Measurements from ENCODE around the gene BCORL1.
A peak's percentile ranks its signal among the peaks of the same experiment; 100 is the strongest.

BCORL1 gene

GRCh38 chrX:129961180-129962083 lies 21.0 kb upstream of the BCORL1 start:
- Histone ChIP-seq H3K4me1 (ENCODE audit: control insufficient read depth, insufficient read depth, low read length, poor library complexity, severe bottlenecking) (peaks cover 7% of the 10 kb centered on the region), H3K27me3 (replicated peaks; ENCODE audit: control insufficient read depth, insufficient read depth, low read length, poor library complexity, severe bottlenecking) (no peaks in the 10 kb centered on the region), H3K9me3 (ENCODE audit: control insufficient read depth, low read length) (no peaks in the 10 kb centered on the region), H3K27ac (ENCODE audit: insufficient read depth, low read length, poor library complexity, severe bottlenecking) (peak overlapping the region; percentile 30), H3K36me3 (ENCODE audit: control insufficient read depth, insufficient read depth, low read length) (no peaks in the 10 kb centered on the region), H3K4me3 (ENCODE audit: insufficient read depth, low read depth, low read length, poor library complexity, severe bottlenecking) (peak overlapping the region; percentile 50)
- peak; percentile 50 to 53 (median 51) for DNase-seq

GRCh38 chrX:129963729-129964128 lies 18.7 kb upstream of the BCORL1 start:
- Histone ChIP-seq H3K27ac (ENCODE audit: insufficient read depth, low read length, poor library complexity, severe bottlenecking) (no peak overlapping the region), H3K36me3 (ENCODE audit: control insufficient read depth, insufficient read depth, low read length) (no peaks in the 10 kb centered on the region), H3K9me3 (ENCODE audit: control insufficient read depth, low read length) (no peaks in the 10 kb centered on the region), H3K27me3 (replicated peaks; ENCODE audit: control insufficient read depth, insufficient read depth, low read length, poor library complexity, severe bottlenecking) (no peaks in the 10 kb centered on the region), H3K4me3 (ENCODE audit: insufficient read depth, low read depth, low read length, poor library complexity, severe bottlenecking) (no peak overlapping the region), H3K4me1 (ENCODE audit: control insufficient read depth, insufficient read depth, low read length, poor library complexity, severe bottlenecking) (peaks cover 7% of the 10 kb centered on the region)
- DNase-seq = no peak

GRCh38 chrX:129965166-129965565 lies 17.3 kb upstream of the BCORL1 start:
- Histone ChIP-seq H3K9me3 (ENCODE audit: control insufficient read depth, low read length) (no peaks in the 10 kb centered on the region), H3K27ac (ENCODE audit: insufficient read depth, low read length, poor library complexity, severe bottlenecking) (no peak overlapping the region), H3K4me1 (ENCODE audit: control insufficient read depth, insufficient read depth, low read length, poor library complexity, severe bottlenecking) (peaks cover 7% of the 10 kb centered on the region), H3K36me3 (ENCODE audit: control insufficient read depth, insufficient read depth, low read length) (no peaks in the 10 kb centered on the region), H3K27me3 (replicated peaks; ENCODE audit: control insufficient read depth, insufficient read depth, low read length, poor library complexity, severe bottlenecking) (no peaks in the 10 kb centered on the region), H3K4me3 (ENCODE audit: insufficient read depth, low read depth, low read length, poor library complexity, severe bottlenecking) (no peak overlapping the region)
- no peak for DNase-seq

- H3K27ac ChIP-seq (ENCODE audit: insufficient read depth, low read length, poor library complexity, severe bottlenecking) = no peak overlapping the region
- no peak for DNase-seq
- H3K27me3 ChIP-seq (replicated peaks; ENCODE audit: control insufficient read depth, insufficient read depth, low read length, poor library complexity, severe bottlenecking) = no peaks in the 10 kb centered on the region
- H3K9me3 ChIP-seq (ENCODE audit: control insufficient read depth, low read length) = no peaks in the 10 kb centered on the region
- no peak overlapping the region for H3K4me3 ChIP-seq (ENCODE audit: insufficient read depth, low read depth, low read length, poor library complexity, severe bottlenecking)
- H3K36me3 ChIP-seq (ENCODE audit: control insufficient read depth, insufficient read depth, low read length) = no peaks in the 10 kb centered on the region
- no peaks in the 10 kb centered on the region for H3K4me1 ChIP-seq (ENCODE audit: control insufficient read depth, insufficient read depth, low read length, poor library complexity, severe bottlenecking)
Observed at GRCh38 chrX:129968968-129969367, 13.5 kb upstream of the BCORL1 start.

- DNase-seq = no peak
- H3K36me3 ChIP-seq (ENCODE audit: control insufficient read depth, insufficient read depth, low read length) = no peaks in the 10 kb centered on the region
Observed at GRCh38 chrX:129976441-129976840, 6.0 kb upstream of the BCORL1 start.

GRCh38 chrX:129979207-129979920 lies 3.1 kb upstream of the BCORL1 start:
- no peak for DNase-seq
- Histone ChIP-seq H3K4me3 (ENCODE audit: insufficient read depth, low read depth, low read length, poor library complexity, severe bottlenecking) (no peak overlapping the region), H3K27me3 (replicated peaks; ENCODE audit: control insufficient read depth, insufficient read depth, low read length, poor library complexity, severe bottlenecking) (no peaks in the 10 kb centered on the region), H3K4me1 (ENCODE audit: control insufficient read depth, insufficient read depth, low read length, poor library complexity, severe bottlenecking) (peaks cover 2% of the 10 kb centered on the region), H3K36me3 (ENCODE audit: control insufficient read depth, insufficient read depth, low read length) (no peaks in the 10 kb centered on the region), H3K27ac (ENCODE audit: insufficient read depth, low read length, poor library complexity, severe bottlenecking) (no peak overlapping the region), H3K9me3 (ENCODE audit: control insufficient read depth, low read length) (no peaks in the 10 kb centered on the region)

More at GRCh38 chrX:129976441-129976840, 6.0 kb upstream of the BCORL1 start:
- H3K4me3 ChIP-seq (ENCODE audit: insufficient read depth, low read depth, low read length, poor library complexity, severe bottlenecking) = no peak overlapping the region
- no peaks in the 10 kb centered on the region for H3K9me3 ChIP-seq (ENCODE audit: control insufficient read depth, low read length)
- no peaks in the 10 kb centered on the region for H3K27me3 ChIP-seq (replicated peaks; ENCODE audit: control insufficient read depth, insufficient read depth, low read length, poor library complexity, severe bottlenecking)
- peaks cover under 1% of the 10 kb centered on the region for H3K4me1 ChIP-seq (ENCODE audit: control insufficient read depth, insufficient read depth, low read length, poor library complexity, severe bottlenecking)
- no peak overlapping the region for H3K27ac ChIP-seq (ENCODE audit: insufficient read depth, low read length, poor library complexity, severe bottlenecking)

GRCh38 chrX:129980001-129980401 lies 2.4 kb upstream of the BCORL1 start:
- Histone ChIP-seq H3K4me1 (ENCODE audit: control insufficient read depth, insufficient read depth, low read length, poor library complexity, severe bottlenecking) (peaks cover 2% of the 10 kb centered on the region), H3K36me3 (ENCODE audit: control insufficient read depth, insufficient read depth, low read length) (no peaks in the 10 kb centered on the region), H3K27me3 (replicated peaks; ENCODE audit: control insufficient read depth, insufficient read depth, low read length, poor library complexity, severe bottlenecking) (no peaks in the 10 kb centered on the region), H3K27ac (ENCODE audit: insufficient read depth, low read length, poor library complexity, severe bottlenecking) (no peak overlapping the region), H3K4me3 (ENCODE audit: insufficient read depth, low read depth, low read length, poor library complexity, severe bottlenecking) (peak overlapping the region; percentile 60), H3K9me3 (ENCODE audit: control insufficient read depth, low read length) (no peaks in the 10 kb centered on the region)
- DNase-seq = peak; percentile 25 to 49 (median 26)

- Histone ChIP-seq H3K9me3 (ENCODE audit: control insufficient read depth, low read length) (no peaks in the 10 kb centered on the region), H3K4me1 (ENCODE audit: control insufficient read depth, insufficient read depth, low read length, poor library complexity, severe bottlenecking) (peaks cover 2% of the 10 kb centered on the region), H3K27ac (ENCODE audit: insufficient read depth, low read length, poor library complexity, severe bottlenecking) (no peak overlapping the region), H3K27me3 (replicated peaks; ENCODE audit: control insufficient read depth, insufficient read depth, low read length, poor library complexity, severe bottlenecking) (no peaks in the 10 kb centered on the region), H3K36me3 (ENCODE audit: control insufficient read depth, insufficient read depth, low read length) (no peaks in the 10 kb centered on the region), H3K4me3 (ENCODE audit: insufficient read depth, low read depth, low read length, poor library complexity, severe bottlenecking) (peak overlapping the region; percentile 60)
- DNase-seq = peak in 1 of 3 donors; percentile 29
Observed at GRCh38 chrX:129980540-129981199, 1.8 kb upstream of the BCORL1 start.

GRCh38 chrX:129981200-129981553 lies 1.3 kb upstream of the BCORL1 start:
- H3K27ac ChIP-seq (ENCODE audit: insufficient read depth, low read length, poor library complexity, severe bottlenecking) = no peak overlapping the region
- no peaks in the 10 kb centered on the region for H3K36me3 ChIP-seq (ENCODE audit: control insufficient read depth, insufficient read depth, low read length)
- peak overlapping the region; percentile 60 for H3K4me3 ChIP-seq (ENCODE audit: insufficient read depth, low read depth, low read length, poor library complexity, severe bottlenecking)
- no peak for DNase-seq
- no peaks in the 10 kb centered on the region for H3K27me3 ChIP-seq (replicated peaks; ENCODE audit: control insufficient read depth, insufficient read depth, low read length, poor library complexity, severe bottlenecking)
- peaks cover 2% of the 10 kb centered on the region for H3K4me1 ChIP-seq (ENCODE audit: control insufficient read depth, insufficient read depth, low read length, poor library complexity, severe bottlenecking)
- no peaks in the 10 kb centered on the region for H3K9me3 ChIP-seq (ENCODE audit: control insufficient read depth, low read length)
